Measurements from ENCODE around the gene PAH.

- TF ChIP-seq PATZ1 (CRISPR knock-in tag; IDR thresholded peaks at IDR 0.05; ENCODE audit: borderline replicate concordance): no peak
- no peak for TF ChIP-seq ZFP30 (CRISPR knock-in tag; IDR thresholded peaks at IDR 0.05)
- TF ChIP-seq, protein P1, sequence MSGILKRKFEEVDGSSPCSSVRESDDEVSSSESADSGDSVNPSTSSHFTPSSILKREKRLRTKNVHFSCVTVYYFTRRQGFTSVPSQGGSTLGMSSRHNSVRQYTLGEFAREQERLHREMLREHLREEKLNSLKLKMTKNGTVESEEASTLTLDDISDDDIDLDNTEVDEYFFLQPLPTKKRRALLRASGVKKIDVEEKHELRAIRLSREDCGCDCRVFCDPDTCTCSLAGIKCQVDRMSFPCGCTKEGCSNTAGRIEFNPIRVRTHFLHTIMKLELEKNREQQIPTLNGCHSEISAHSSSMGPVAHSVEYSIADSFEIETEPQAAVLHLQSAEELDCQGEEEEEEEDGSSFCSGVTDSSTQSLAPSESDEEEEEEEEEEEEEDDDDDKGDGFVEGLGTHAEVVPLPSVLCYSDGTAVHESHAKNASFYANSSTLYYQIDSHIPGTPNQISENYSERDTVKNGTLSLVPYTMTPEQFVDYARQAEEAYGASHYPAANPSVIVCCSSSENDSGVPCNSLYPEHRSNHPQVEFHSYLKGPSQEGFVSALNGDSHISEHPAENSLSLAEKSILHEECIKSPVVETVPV (CRISPR knock-in tag; IDR thresholded peaks at IDR 0.05): no peak
- no peak for TF ChIP-seq ZC3H10 (CRISPR knock-in tag; IDR thresholded peaks at IDR 0.05)
- no peak for TF ChIP-seq OSR1 (CRISPR knock-in tag; IDR thresholded peaks at IDR 0.05)
- no peak for TF ChIP-seq ARNTL (CRISPR knock-in tag; IDR thresholded peaks at IDR 0.05; ENCODE audit: borderline replicate concordance, low read depth)
- TF ChIP-seq BACH2 (CRISPR knock-in tag; IDR thresholded peaks at IDR 0.05; ENCODE audit: borderline replicate concordance): no peak
- TF ChIP-seq PPARA (CRISPR knock-in tag; IDR thresholded peaks at IDR 0.05; ENCODE audit: borderline replicate concordance): no peak
- TF ChIP-seq ISL1 (CRISPR knock-in tag; IDR thresholded peaks at IDR 0.05): no peak
- TF ChIP-seq ZNF565 (CRISPR knock-in tag; conservative IDR thresholded peaks at IDR 0.05; ENCODE audit: low read depth): no peak
- no peak for TF ChIP-seq GLIS3 (CRISPR knock-in tag; IDR thresholded peaks at IDR 0.05)
- TF ChIP-seq ZNF8 (CRISPR knock-in tag; IDR thresholded peaks at IDR 0.05): no peak
- TF ChIP-seq RARB (CRISPR knock-in tag; IDR thresholded peaks at IDR 0.05): no peak
- TF ChIP-seq TOX (CRISPR knock-in tag; IDR thresholded peaks at IDR 0.05; ENCODE audit: borderline replicate concordance): no peak
Observed at GRCh38 chr12:102876883-102877282, 40.2 kb downstream of the PAH start.
